GM19025 (cell line): ENCODE measurements around the gene HRCT1.
"Not testable (repeated sequence)": the region's sequence is repeated elsewhere in the genome, so short reads cannot be mapped to it uniquely, and the experiment has no call there.

Source experiments
- ATAC-seq: cut with Tn5 transposase; IDR thresholded peaks from one replicate; pipeline ENCODE4 v1.9.1; 2021; ENCODE audit warnings: mild to moderate bottlenecking, low read depth, moderate library complexity; ENCODE audit not compliant: unreplicated experiment

HRCT1 gene

DNA sequence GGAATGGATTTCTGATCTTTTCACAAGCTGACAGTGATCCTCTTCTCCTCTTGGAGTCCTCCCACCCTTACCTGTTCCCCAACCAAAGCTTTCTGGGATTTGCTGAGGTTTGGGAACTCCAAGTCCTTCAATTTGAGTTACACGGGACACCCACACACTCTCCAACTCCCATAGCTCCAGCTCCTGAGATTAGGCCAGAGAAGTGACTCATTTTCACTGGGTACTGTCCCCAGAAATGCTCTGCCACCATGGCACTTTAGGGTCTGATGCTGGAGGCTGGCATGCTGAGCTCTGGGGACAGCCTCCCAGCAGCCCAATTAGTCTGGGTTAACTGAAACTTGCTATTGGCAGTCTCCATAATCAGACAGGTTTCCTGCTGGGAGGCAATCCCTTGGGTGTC, 14.0 kb upstream of the HRCT1 start:
- ATAC-seq = no peak

DNA sequence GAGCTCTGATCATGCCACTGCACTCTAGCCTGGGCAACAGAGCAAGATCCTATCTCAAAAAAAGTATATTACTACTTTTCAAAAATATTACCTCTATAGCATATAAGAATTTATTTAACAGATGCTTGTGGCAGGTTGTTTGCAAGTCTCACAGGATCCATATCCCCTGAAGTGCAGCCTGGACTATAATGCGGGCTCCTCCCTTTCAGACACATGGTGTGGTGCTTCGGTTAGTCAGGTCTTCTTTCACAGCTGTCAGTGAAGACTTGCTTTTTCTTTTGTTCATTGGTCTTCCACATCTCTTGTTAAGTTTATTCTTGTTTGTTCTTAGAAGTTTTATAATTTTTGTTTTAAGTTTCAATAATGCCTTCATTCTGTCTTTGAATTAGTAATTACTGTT, 9.4 kb upstream of the HRCT1 start:
- no peak for ATAC-seq

DNA sequence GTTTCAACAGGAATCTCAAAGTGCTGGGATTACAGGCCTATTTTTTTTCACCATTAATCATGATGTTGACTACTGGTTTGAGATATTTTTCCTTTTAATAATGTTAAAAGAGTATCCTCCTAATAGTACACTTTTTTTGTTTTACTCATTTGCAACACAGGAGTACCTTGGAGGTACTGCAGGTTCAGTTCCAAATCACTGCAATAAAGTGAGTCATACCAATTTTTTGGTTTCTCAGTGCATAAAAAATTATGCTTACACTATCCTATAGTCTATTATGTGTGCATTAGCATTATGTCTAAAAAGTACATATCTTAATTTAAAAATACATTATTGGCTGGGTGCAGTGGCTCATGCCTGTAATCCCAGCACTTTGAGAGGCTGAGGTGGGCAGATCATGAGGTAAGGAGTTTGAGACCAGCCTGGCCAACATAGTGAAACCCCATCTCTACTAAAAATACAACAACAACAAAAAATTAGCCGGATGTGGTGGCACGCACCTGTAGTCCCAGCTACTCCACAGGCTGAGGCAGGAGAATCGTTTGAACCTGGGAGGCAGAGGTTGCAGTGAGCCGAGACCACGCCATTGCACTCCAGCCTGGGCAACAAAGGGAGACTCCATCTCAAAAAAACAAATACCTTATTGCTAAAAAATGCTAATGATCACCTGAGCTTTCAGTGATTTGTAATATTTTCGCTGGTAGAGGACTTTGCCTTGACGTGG, 8.5 kb upstream of the HRCT1 start:
- not testable (repeated sequence) for ATAC-seq

DNA sequence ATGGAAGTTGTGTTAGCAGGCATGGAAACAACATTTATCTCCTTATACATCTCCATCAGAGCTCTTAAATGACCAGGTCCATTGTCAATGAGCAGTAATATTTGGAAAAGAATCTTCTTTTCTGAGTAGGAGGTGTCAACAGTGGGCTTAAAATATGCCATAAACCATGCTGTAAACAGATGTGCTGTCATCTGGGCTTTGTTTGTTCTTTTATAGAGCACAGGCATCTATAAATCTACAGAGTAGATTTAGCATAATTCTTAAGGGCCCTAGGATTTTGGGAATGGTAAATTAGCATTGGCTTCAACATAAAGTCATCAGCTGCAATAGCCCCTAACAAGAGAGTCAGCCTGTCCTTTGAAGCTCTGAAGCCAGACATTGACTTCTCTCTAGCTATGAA, 7.7 kb upstream of the HRCT1 start:
- ATAC-seq = no peak

DNA sequence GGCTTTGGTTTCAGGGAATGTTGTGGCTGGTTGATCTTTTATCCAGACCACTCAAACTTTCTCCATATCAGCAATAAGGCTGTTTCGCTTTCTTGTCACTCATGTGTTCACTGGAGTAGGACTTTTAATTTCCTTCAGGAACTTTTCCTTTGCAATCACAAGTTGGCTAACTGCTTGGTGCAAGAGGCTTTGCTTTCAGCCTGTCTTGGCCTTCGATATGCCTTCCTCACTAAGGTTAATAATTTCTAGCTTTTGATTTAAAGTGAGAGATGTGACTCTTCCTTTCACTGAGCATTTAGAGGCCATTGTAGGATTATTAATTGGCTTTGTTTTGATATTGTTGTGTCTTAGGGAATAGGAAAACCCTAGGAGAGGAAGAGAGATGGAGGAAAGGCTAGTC, 7.0 kb upstream of the HRCT1 start:
- ATAC-seq = no peak

DNA sequence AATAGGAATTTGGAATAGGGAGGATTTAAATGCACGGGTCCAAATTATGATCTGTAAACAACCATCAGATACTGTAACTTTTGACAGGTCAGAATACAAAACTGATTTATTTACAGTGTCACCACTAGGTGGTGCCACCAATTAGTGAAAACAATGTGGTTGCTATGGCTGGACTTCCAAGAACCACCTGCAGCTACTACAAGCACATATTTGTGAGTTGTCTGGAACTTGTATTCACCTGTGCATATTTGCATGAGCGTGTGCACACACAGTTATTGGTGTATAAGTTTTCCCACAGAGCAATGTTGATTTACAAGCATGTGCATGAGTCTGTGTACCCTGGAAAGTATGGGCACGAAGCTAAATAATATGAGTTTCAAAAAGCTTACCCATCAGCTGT, 3.0 kb upstream of the HRCT1 start:
- ATAC-seq = no peak

DNA sequence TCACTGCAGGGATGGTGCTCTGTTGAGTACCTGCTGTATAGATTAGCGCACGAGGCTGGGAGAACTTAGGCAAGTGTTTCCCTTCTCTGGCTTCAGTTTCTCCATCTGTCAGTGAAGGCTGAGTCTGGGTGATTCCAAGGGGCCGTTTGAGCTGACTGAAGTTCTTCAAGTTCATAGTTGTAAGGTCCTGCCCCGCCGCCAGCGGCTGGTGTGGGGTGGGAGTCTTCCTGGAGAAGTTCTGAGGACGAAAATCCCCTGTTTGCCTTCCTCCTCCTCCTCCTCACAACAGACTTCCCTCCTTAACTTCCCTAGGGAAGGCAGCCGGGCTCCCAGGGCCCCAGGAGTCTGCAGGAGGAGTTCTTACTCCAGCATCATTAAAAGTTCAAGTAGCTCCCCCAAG, 1.7 kb upstream of the HRCT1 start:
- ATAC-seq = no peak

DNA sequence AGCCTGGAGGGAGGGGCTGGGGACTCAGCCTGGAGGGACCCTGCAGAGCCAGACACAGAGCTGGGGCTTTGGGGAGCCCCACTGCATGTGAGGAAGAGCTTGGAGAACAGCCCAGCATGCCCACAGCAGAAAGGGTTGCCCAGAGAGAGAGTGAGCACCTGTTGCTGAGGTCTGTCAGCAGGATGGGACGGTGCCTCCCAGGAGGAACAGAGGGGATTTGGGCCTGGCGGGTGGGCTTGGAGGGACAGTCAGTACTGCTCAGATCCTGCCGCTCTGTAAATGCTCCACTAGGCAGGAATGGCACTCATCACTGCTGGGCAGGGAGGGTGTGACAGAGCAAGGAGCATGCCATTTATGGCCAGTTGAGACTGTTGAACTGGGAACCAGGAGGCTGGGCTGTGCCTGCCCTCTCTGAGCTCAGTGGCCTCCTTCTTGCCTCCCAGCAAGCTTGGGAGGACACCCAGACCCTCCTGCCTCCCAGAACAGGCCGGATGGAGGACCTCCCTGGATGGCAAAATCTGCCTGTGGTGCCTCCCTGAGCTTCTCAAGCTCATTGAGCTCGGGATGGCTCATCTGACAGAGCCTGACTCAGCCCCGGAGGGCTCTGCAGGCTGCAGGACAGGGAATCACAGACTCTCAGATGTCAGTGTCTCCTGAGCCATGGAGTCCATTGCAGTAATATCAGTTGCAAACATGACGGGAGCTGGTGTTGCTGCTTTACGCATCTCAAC, 786 bp upstream of the HRCT1 start:
- ATAC-seq = no peak

DNA sequence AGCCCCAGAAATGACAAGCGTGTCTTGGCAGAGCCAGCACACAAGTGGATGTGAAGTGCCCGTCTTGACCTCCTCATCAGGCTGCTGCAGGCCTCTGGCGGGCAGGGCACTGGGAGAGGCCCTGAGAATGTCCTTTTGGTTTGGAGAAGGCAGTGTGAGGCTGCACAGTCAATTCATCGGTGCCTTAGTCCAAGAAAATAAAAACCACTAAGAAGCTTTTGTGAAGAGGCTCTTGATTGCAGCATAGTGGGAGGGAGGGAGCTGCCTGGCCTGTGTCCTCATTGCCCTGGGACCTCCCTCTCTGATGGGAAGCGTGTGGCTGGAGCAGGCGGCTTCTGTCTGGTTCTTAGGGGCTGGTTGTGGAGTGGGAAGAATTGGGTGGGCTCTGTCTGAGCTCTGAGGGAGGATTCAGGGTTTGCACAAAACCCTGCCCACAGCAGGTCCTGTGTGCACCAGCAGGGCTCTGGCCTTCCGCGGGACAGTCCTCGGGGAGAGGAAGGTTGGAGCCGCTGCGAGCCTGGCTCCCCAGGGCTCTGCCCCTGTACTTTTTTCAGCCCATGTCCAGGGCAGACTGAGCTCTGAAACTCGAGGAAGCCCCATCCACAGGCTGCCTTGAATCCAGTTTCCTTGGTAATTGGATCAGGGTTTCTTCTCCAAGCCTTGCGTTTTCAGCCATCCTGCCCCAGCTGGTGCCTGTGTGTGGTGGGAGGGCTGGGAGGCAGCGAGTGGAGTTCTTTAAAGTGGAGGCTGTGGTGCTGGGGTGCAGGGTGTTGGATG, 1.1 kb downstream of the HRCT1 start:
- ATAC-seq = no peak

DNA sequence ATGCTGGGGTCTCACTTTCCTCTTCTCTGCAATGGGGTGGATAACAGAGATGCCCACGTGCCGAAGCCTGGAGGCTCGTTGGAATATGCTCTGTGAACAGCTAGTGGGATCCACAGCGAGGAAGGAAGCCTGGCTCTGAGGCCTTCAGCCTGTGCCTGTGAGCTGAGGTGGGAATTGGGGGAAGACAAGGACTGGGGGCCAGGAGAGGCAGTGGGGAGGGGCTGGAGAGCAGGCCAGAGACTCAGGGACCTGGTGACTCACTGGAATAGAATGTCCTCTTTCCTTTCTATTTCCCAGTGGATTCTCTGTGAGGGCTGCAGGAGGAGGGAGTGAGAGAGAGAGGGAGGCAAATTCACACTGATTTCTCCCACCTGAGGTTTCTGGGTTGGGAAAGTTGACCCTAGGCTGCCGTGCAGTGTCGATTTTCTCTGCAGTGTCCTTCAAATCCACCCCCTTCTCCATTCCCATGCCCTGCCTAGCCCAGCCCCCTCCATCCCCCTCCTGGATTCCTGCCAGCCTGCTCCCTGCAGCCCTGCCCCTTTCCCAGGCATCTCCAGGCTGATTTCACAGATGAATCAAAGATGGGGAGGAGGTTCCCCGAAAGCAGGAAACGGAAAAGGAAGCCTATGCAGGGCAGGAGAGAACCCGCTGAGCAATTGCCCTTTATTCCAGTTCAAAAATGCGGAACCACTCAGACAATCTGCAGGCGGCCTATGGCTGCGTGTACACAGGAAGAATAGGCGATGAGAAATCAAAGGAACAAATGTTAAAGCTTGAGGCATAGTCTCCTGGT, 1.9 kb downstream of the HRCT1 start:
- no peak for ATAC-seq

DNA sequence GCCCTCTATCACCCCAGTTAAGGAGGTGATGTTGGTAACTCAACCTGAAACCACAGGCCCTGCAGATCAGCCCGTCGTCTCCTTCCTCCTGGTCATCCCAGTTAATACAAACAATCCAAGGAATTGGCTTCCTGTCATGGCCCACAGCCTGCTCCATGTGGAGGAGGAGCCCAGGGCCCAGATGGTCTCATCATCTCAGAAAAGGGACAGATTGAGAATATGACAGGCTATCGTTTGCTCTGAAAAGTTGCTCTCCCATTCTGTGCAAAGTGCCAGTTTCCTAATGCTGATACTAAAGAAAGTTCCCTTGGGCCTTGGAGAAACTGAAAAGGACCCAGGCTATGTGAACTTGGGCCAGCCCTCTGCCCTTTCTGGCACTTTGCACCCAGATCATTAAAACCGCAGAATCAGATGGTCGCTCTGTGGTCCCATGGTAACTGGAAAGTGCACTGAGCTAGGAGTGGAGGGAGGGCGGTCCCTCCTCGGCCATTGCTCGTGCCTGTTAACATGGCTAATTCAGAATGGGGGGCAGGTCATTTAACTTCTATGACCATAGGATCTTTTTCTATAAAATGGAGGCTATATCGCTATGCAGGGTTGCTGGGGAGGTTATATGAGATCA, 2.6 kb downstream of the HRCT1 start:
- no peak for ATAC-seq

DNA sequence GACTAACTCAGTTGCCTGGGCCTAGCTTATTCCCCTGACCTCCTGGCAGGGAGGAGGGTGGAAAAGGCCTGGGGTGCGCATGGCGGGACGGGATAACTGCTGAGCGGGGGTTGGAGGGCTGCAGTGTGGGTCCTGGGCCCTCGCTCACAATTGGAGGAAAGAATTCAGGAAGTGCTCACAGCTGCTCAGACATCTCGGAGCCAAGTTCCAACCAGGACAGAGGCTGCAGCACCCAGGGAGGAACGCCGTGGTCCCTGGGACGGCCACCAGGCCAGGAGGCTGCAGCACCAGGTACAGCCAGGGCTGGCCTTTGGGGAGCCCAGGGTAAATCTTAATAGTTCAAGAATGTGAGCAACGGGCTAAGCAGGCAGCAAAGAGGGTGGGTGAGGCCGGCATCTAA, 3.3 kb downstream of the HRCT1 start, which contains the start of gene SPAAR:
TSS of gene SPAAR (plus strand) at position 217 of the 400 bp plus-strand sequence. CDS start 974 bp downstream, outside the sequence.
- ATAC-seq = no peak

DNA sequence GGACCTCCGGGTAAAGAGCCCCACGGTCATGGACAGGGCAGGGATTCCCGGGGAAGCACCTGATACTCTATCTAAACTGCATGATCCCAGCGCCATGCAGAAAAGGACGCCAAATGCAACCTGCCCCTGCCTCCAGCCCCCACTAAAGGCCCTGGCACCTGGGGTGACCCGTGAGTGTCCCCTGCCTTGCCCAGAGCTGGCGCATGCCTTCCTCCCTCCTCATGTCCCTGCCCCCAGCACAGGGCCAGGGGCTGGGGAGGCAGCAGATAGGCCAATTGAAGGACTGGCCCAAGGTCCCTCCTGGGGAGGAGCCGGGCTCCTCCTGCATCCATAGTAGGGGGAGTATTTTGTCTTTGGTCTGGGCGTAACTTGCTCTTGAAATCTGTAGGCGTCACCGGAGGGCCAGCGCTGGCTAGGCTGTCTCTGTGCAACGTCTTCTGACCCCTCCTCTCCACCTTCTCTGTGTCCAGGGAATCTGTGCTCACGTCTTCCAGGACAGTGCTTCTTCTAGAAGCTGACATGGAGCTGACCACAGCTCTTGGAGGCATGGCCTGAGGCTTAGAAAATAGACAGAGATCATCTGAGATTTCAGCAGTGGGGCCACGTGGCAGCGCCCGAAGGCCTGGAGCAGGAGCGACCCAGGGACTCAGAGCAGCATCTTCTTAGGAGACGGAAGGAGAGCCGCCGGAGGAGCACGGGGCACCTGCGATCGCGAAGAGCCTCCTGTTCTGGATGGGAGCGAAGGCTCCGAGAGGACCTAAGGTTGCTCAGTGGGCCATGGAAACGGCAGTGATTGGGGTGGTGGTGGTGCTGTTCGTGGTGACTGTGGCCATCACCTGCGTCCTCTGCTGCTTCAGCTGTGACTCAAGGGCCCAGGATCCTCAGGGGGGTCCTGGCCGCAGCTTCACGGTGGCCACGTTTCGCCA, 3.9 kb downstream of the HRCT1 start:
- no peak for ATAC-seq

DNA sequence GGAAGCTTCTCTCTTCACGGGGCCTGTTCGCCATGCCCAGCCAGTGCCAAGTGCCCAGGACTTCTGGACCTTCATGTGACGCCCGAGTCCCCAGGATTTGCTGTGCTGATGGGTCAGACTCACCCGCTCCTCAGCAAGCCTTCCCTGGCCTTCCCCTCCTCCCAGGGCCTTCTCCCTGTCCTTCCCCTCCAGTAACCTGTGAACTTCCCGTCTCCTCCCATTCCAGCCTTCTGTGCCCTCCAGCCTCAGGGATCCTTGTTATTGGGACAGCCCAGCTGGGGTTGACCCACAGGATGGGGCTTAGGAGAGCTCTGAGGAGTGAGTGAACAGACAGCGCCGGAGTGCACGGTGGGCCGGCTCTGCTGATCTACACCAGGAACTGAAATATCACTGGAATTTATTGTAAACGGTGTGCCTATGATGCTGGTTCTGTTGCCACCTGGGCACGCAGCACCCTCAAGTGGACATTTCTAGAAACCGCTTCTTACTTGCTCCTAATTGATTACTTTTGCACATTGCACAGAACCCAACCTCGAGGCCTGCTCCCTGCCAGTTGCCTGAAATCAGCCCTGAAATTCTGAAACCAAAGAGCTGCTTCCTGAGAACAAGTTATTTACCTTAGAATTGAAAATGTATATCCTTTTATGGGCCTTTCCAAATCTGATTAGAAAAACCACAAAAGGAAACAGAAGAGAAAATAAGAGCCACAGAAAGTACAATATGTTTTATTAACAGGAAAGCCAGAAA, 4.8 kb downstream of the HRCT1 start:
- no peak for ATAC-seq

DNA sequence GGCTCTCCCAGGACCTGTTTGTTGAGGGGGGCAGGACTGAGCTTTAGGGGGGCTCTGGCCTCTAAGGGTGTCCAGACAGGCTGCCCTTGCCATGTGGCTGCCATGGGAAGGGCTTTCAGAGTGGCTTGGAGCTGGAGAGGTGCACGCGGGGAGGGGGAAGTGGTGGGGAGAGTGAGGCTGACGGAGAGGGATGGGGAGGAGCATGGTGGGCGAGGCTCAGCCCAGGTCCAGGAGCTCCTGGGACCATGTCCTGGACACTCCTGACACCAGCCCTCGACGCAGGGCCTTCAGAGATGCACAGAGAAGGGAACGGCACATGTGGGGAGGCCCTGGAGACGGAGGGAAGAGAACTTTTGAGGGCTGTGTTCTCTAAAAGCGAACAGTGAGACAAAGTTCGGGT, 5.7 kb downstream of the HRCT1 start:
- no peak for ATAC-seq

DNA sequence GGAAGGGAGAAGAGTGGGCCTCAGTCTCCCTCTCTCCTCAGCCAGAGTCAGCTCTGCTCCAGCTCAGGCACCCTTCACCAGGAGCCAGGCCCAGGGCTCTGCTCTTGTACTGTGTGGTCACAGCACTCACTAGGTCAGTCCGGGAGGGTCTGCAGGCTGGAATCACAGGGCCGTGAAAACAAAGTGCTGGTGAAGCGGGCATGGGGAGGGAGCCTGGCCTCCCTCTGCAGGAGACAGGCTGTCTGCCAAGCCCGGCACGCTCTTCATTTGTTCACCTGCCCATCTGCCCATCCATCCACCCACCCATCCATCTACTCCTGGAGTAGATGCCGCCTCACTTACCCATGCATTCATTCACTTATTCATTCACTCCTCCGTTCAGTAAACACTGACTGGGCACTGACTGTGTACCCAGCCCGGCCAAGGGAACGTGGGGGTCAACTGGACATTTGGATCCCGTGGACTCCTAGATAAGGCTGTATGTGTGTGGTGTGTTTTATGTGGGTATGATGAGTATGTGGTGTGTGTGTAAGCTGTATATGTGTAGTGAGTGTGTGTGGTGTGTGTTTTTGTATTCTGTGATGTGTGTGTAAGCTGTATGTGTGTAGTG, 6.9 kb downstream of the HRCT1 start:
- no peak for ATAC-seq

DNA sequence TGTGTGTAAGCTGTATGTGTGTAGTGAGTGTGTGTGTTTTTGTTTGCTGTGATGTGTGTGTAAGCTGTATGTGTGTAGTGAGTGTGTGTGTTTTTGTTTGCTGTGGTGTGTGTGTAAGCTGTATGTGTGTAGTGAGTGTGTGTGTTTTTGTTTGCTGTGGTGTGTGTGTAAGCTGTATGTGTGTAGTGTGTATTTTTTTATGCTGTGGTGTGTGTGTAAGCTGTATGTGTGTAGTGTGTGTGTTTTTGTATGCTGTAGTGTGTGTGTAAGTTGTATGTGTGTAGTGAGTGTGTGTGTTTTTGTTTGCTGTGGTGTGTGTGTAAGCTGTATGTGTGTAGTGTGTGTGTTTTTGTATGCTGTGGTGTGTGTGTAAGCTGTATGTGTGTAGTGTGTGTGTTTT, 7.4 kb downstream of the HRCT1 start:
- not testable (repeated sequence) for ATAC-seq

DNA sequence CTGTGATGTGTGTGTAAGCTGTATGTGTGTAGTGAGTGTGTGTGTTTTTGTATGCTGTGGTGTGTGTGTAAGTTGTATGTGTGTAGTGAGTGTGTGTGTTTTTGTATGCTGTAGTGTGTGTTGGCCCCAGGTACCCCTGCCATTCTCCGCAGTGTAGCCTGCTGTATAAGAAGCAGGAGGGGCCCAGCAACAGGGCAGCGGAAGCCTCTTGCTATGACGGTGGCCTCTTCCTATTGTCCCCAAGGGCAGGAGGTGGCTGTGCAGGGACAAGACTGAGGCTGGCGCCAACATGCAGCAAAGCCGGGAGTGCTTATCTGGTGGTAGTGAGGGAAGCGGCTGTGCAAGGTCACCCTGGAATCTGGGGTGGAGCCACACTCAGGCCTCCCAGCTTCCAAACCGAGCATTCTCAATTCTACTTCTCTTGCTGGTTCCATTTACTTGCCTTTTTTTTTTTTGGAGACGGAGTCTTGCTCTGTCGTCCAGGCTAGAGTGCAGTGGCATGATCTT, 8.4 kb downstream of the HRCT1 start:
- no peak for ATAC-seq
